HFFc6 (cell line): ENCODE measurements around the gene PPT1. TPM values are rescaled to one million over a fixed set of nuclear protein-coding genes. Genes with fewer than 3 reads are reported as not detected.
A peak's percentile ranks its signal among the peaks of the same experiment; 100 is the strongest.
"Not testable (repeated sequence)": the region's sequence is repeated elsewhere in the genome, so short reads cannot be mapped to it uniquely, and the experiment has no call there.

Experiments used
- DNase-seq: peaks from one replicate; pipeline ENCODE4 v3.0.0-alpha.2; 2018
- H3K27ac Mint-ChIP-seq: 2 replicates; pipeline ENCODE4 v1.8.0; 2020; ENCODE audit warnings: mild to moderate bottlenecking, mixed read lengths
- H3K27me3 Mint-ChIP-seq: 2 replicates; pipeline ENCODE4 v1.8.0; 2021; ENCODE audit warnings: mild to moderate bottlenecking, moderate library complexity, mixed read lengths; ENCODE audit not compliant: insufficient read depth
- H3K36me3 Mint-ChIP-seq: 2 replicates; pipeline ENCODE4 v1.8.0; 2021; ENCODE audit warnings: low read depth, mixed read lengths
- H3K4me1 Mint-ChIP-seq: 2 replicates; pipeline ENCODE4 v1.8.0; 2020; ENCODE audit warnings: low read depth, mixed read lengths
- H3K4me3 Mint-ChIP-seq: 2 replicates; pipeline ENCODE4 v1.8.0; 2020; ENCODE audit warnings: mild to moderate bottlenecking, moderate library complexity, mixed read lengths
- H3K9me3 Mint-ChIP-seq: 2 replicates; pipeline ENCODE4 v1.8.0; 2020; ENCODE audit warnings: mild to moderate bottlenecking, mixed read lengths
- total RNA-seq, 6 experiments: library from RNA; stranded (reverse); fragmentation: NEBNext Ultra II Directional; extraction: Animal tissue kit (Norgen Biotek cat#: 25700); gene quantifications; 2 replicates in 1 of 6; 3 replicates in 5 of 6; pipeline ENCODE4 v1.2.3, GENCODE V29; 2021
- TF ChIP-seq, protein P1 (sequence below): fragments of 200-600 bp; sonication (generic); IDR thresholded peaks from 2 replicates; pipeline ENCODE4 v1.5.0; 2021; ENCODE audit warnings: antibody characterized with exemption, mild to moderate bottlenecking

PPT1 gene
- total RNA-seq, 6 experiments from 2014 or later, result 73.1 to 88.8 (median 82.5) TPM

DNA sequence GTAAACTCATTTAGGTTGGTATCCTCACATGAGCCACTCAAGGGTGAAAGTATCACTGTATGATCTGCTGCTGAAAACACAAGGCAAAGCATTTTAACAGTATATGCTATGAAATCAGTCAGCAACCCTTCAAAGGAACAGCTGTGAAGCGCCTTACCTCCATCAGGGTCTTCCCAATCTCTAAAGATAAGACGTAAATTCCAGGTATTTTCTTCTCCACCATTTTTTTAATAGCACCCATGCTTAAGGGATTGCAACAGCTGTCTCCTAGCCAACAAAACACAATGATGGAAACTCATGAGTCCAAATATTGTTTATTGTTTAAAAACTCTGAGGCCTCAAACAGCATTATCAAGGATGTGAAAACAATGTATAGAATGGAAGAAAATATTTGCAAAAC, 4.8 kb downstream of the PPT1 start:
- DNase-seq, result no peak
- Mint-ChIP-seq H3K27me3 (no peaks in the 10 kb centered on the region), H3K4me3 (no peak overlapping the region), H3K9me3 (no peaks in the 10 kb centered on the region), H3K27ac (0 out of 2 replicates have a peak overlapping the region, but pooled peaks have one; percentile 18), H3K4me1 (peaks cover 48% of the 10 kb centered on the region), H3K36me3 (peaks cover 15% of the 10 kb centered on the region; the same call in 1 of the 2 replicates)
- TF ChIP-seq, protein P1, sequence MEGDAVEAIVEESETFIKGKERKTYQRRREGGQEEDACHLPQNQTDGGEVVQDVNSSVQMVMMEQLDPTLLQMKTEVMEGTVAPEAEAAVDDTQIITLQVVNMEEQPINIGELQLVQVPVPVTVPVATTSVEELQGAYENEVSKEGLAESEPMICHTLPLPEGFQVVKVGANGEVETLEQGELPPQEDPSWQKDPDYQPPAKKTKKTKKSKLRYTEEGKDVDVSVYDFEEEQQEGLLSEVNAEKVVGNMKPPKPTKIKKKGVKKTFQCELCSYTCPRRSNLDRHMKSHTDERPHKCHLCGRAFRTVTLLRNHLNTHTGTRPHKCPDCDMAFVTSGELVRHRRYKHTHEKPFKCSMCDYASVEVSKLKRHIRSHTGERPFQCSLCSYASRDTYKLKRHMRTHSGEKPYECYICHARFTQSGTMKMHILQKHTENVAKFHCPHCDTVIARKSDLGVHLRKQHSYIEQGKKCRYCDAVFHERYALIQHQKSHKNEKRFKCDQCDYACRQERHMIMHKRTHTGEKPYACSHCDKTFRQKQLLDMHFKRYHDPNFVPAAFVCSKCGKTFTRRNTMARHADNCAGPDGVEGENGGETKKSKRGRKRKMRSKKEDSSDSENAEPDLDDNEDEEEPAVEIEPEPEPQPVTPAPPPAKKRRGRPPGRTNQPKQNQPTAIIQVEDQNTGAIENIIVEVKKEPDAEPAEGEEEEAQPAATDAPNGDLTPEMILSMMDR, result no peak

DNA sequence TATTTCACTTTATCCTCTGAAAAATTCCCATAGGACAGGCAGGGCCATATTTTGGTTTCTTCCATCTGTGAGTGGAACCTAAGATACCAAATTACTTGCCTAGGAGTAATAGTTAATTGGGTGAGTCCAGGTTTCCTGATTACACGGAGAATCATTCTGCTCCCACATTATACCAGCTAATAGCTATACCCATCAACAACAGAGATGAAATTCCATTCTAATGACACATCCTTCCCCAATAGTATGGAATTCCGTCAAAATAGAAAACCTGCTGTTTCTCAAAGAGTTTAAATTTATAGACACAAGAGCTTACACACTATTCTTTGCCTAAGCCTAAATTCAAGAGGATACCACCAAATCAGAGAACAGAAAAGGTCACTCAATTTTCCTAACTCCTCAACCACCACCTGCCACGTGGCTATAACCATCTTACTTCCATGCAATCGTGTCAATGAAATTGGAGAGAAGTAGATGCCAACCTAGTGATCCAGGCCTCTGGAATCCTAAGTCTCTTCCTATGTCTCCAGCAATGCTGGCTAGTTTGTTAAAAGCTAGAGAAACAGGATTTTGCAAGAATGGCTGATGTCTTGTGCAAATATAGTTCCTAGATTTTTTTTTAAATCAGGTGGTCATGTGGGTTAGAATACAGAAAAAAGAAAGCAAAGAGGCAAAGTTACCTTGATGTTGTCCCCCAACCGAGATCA, 6.2 kb downstream of the PPT1 start:
- DNase-seq, result peak; percentile 27
- Mint-ChIP-seq H3K27ac (peak overlapping the region; percentile 70), H3K4me3 (no peak overlapping the region), H3K36me3 (peaks cover 17% of the 10 kb centered on the region; the same call in 1 of the 2 replicates), H3K27me3 (no peaks in the 10 kb centered on the region; the same call in 1 of the 2 replicates), H3K9me3 (no peaks in the 10 kb centered on the region), H3K4me1 (peaks cover 35% of the 10 kb centered on the region)
- TF ChIP-seq, protein P1, result no peak

DNA sequence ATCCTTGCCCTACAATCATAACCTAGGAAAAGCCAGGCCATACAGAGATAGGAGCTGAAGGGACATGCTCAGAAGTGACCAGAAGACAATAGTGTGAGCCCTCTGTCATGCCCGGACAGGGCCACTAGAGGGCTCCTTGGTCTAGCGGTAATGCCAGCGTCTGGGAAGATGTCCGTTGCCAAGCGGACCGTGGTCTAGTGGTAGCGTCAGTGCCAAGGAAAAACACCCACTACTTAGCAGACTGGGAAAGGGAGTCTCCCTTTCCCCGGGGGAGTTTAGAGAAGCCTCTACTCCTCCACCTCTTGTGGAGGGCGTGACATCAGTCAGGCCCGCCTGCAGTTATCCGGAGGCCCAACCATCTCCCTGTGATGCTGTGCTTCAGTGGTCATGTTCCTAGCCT, 12.3 kb downstream of the PPT1 start:
- not testable (repeated sequence) for H3K27me3 Mint-ChIP-seq, H3K4me3 Mint-ChIP-seq, H3K4me1 Mint-ChIP-seq, H3K27ac Mint-ChIP-seq, H3K9me3 Mint-ChIP-seq
- peaks cover 16% of the 10 kb centered on the region for H3K36me3 Mint-ChIP-seq
- peak; percentile 40 for DNase-seq
- TF ChIP-seq, protein P1, result peak; percentile 86

DNA sequence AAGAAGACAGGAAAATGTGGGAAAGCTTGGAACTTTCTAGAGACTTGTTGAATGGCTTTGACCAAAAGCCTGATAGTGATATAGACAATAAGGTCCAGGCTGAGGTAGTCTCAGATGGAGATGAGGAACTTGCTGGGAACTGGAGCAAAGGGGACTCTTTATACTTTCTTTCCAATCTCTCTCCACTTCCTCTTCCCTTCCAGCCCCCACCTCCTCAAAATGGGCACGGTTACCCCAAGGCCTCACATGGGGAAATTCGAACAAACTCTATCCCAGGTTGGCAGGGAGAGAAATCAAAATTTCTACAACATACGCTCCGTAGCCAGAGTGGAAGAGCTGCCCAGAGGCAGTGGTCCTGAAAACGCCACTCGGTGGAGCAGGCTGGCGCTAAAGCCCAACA, 15.2 kb downstream of the PPT1 start:
- Mint-ChIP-seq H3K4me1 (peaks cover 17% of the 10 kb centered on the region), H3K27me3 (no peaks in the 10 kb centered on the region; the same call in none of the 2 replicates), H3K4me3 (no peak overlapping the region), H3K9me3 (no peaks in the 10 kb centered on the region), H3K36me3 (peaks cover 20% of the 10 kb centered on the region), H3K27ac (no peak overlapping the region)
- no peak for DNase-seq
- TF ChIP-seq, protein P1, result no peak

DNA sequence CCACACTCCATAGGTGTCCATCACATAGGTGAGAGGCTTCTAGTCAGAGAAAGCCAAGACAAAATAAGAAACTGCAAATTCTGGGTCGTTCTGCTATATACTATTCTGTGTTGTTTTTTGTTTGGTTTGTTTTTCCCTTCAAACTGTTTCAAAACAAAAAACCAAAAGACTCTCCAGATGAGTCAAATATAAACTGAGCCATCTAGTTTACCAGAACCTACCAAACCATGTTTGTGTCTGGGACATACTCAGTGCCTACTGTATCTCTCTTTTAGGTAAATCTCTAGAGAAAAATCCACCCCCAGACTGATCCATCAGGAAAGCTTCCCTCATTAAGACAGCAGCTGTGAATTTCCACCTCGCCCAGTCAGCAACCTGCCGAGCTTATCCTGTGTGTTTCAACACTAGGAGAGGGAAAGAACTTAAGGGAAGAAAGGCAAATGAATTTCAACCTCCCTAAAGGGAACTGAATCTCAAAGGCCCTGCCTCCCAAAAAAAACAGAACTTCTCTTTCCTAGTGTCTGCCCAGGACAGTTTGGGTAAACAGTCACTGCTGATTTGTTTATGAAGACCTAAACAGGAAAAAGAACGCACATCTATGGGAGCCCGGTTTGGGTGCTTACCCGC, 17.2 kb downstream of the PPT1 start:
- Mint-ChIP-seq H3K4me1 (peaks cover 25% of the 10 kb centered on the region), H3K4me3 (no peak overlapping the region), H3K36me3 (peaks cover 20% of the 10 kb centered on the region), H3K27me3 (peaks cover 2% of the 10 kb centered on the region), H3K27ac (no peak overlapping the region), H3K9me3 (no peaks in the 10 kb centered on the region)
- no peak for DNase-seq
- TF ChIP-seq, protein P1, result no peak
